Right hindlimb (tissue), 1 donor: Measurements from ENCODE around the gene M1AP.
A peak's percentile ranks its signal among the peaks of the same experiment; 100 is the strongest.

ENCODE experiments used
- DNase-seq: peaks from one replicate; pipeline ENCODE4 v3.0.0-alpha.2; 2018

The M1AP gene

GRCh38 chr2:74593826-74594772, 54.0 kb downstream of the M1AP start:
- no peak for DNase-seq

- no peak for DNase-seq
Measured at GRCh38 chr2:74588664-74589063, 59.5 kb downstream of the M1AP start.

- peak; percentile 79 for DNase-seq
Measured at GRCh38 chr2:74587664-74588277, 60.4 kb downstream of the M1AP start.

- DNase-seq: peak; percentile 42
Measured at GRCh38 chr2:74585406-74586185, 62.5 kb downstream of the M1AP start.

GRCh38 chr2:74584088-74584645, 64.0 kb downstream of the M1AP start:
- no peak for DNase-seq

- DNase-seq: no peak
Measured at GRCh38 chr2:74583504-74583903, 64.6 kb downstream of the M1AP start.

- DNase-seq: no peak
Measured at GRCh38 chr2:74582184-74582583, 65.9 kb downstream of the M1AP start.

- DNase-seq: no peak
Measured at GRCh38 chr2:74581463-74581862, 66.7 kb downstream of the M1AP start.

- DNase-seq: no peak
Measured at GRCh38 chr2:74578408-74578807, 69.7 kb downstream of the M1AP start.

GRCh38 chr2:74577448-74577847, 70.7 kb downstream of the M1AP start:
- DNase-seq: no peak

- peak; percentile 63 for DNase-seq
Measured at GRCh38 chr2:74576863-74577229, 71.3 kb downstream of the M1AP start.

GRCh38 chr2:74576211-74576862, 71.8 kb downstream of the M1AP start:
- no peak for DNase-seq

- DNase-seq: no peak
Measured at GRCh38 chr2:74575320-74575719, 72.8 kb downstream of the M1AP start.

GRCh38 chr2:74573747-74574562, 74.2 kb downstream of the M1AP start:
- DNase-seq: no peak

GRCh38 chr2:74572178-74572925, 75.8 kb downstream of the M1AP start:
- DNase-seq: no peak

- no peak for DNase-seq
Measured at GRCh38 chr2:74571058-74571457, 77.1 kb downstream of the M1AP start.

- DNase-seq: no peak
Measured at GRCh38 chr2:74569686-74570085, 78.4 kb downstream of the M1AP start.

- no peak for DNase-seq
Measured at GRCh38 chr2:74567881-74568280, 80.2 kb downstream of the M1AP start.

- peak; percentile 45 for DNase-seq
Measured at GRCh38 chr2:74566754-74567085, 81.4 kb downstream of the M1AP start.

GRCh38 chr2:74566076-74566753, 81.9 kb downstream of the M1AP start:
- DNase-seq: no peak

GRCh38 chr2:74564222-74564621, 83.9 kb downstream of the M1AP start:
- no peak for DNase-seq
